Nephron progenitor cell (in vitro differentiated cells): Measurements from ENCODE around the gene LCLAT1.

Experiments used
- DNase-seq: peaks from one replicate; pipeline ENCODE4 v3.0.0; 2021
- H3K27ac Mint-ChIP-seq: 2 replicates; pipeline ENCODE4 v1.8.0; 2021; ENCODE audit warnings: mild to moderate bottlenecking, moderate library complexity, mixed read lengths
- H3K27me3 Mint-ChIP-seq: 2 replicates; pipeline ENCODE4 v1.8.0; 2021; ENCODE audit warnings: mild to moderate bottlenecking, low read depth, mixed read lengths; ENCODE audit not compliant: poor library complexity
- H3K36me3 Mint-ChIP-seq: 2 replicates; pipeline ENCODE4 v1.8.0; 2021; ENCODE audit warnings: low read depth, mixed read lengths
- H3K4me1 Mint-ChIP-seq: 2 replicates; pipeline ENCODE4 v1.8.0; 2021; ENCODE audit warnings: mixed read lengths
- H3K4me3 Mint-ChIP-seq: 2 replicates; pipeline ENCODE4 v1.8.0; 2021; ENCODE audit warnings: mild to moderate bottlenecking, moderate library complexity, mixed read lengths
- H3K9me3 Mint-ChIP-seq: 2 replicates; pipeline ENCODE4 v1.8.0; 2021; ENCODE audit warnings: mild to moderate bottlenecking, moderate library complexity, mixed read lengths
- TF ChIP-seq, protein P1 (sequence below): fragments of 200-600 bp; sonication (generic); IDR thresholded peaks from 2 replicates; pipeline ENCODE4 v1.5.0; 2021; ENCODE audit warnings: antibody characterized with exemption

LCLAT1 gene

DNA sequence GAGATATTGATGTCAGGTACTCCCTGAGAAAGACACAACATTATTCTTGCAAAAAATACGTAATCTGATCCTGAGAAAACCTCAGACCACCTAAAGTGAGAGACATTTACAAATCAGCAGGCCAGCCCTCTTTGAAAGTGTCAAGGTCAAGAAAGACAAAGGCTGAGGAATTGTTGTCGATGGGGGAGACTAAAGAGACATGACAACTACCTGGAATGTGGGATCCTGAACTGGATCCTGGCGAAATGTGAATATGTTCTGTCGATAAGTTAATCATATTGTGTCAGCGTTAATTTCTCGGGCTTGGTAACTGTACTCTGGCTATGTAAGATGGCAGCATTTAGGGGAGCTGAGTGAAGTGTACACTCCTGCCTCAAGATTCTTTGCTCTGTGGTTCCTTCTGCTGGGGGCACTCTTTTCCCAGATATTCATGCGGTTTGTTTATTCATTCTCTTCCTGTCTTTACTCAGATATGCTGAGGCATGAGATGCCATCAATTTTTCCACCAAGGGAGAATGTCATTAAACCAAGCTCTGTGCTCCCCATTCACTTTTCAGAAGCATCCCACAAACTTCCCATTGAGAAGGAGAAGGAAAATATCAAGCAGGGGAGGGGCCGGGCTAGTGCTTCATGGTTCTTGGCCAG is 205.3 kb downstream of the LCLAT1 start:
- H3K27me3 Mint-ChIP-seq, result peaks cover 4% of the 10 kb centered on the region
- TF ChIP-seq, protein P1, sequence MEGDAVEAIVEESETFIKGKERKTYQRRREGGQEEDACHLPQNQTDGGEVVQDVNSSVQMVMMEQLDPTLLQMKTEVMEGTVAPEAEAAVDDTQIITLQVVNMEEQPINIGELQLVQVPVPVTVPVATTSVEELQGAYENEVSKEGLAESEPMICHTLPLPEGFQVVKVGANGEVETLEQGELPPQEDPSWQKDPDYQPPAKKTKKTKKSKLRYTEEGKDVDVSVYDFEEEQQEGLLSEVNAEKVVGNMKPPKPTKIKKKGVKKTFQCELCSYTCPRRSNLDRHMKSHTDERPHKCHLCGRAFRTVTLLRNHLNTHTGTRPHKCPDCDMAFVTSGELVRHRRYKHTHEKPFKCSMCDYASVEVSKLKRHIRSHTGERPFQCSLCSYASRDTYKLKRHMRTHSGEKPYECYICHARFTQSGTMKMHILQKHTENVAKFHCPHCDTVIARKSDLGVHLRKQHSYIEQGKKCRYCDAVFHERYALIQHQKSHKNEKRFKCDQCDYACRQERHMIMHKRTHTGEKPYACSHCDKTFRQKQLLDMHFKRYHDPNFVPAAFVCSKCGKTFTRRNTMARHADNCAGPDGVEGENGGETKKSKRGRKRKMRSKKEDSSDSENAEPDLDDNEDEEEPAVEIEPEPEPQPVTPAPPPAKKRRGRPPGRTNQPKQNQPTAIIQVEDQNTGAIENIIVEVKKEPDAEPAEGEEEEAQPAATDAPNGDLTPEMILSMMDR, result no peak
- DNase-seq, result no peak
- no peaks in the 10 kb centered on the region for H3K36me3 Mint-ChIP-seq
- peak overlapping the region; percentile 38 for H3K27ac Mint-ChIP-seq
- H3K4me1 Mint-ChIP-seq, result peaks cover 15% of the 10 kb centered on the region
- no peak overlapping the region for H3K4me3 Mint-ChIP-seq
- H3K9me3 Mint-ChIP-seq, result no peaks in the 10 kb centered on the region

DNA sequence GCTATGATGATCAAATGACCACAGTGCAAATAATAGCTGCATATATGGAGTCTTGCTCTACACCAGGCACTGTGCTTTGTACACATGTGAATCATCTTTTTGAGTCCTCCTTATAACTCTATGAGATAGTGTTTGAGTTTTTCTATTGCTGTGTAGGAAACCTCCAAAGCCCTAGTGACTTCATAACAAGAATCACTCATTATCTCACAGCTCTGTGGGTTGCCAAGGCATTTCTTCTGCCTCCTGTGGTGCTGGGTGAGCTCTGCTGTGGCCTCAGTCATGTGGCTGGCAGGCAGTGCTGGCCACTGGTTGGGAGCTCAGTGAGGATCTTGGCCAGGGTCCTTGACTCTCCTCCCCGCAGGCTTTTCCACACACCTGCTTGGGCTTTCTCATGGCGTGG is 206.8 kb downstream of the LCLAT1 start:
- Mint-ChIP-seq H3K4me3 (no peak overlapping the region), H3K9me3 (no peaks in the 10 kb centered on the region), H3K36me3 (no peaks in the 10 kb centered on the region), H3K27me3 (peaks cover 4% of the 10 kb centered on the region), H3K27ac (no peak overlapping the region), H3K4me1 (peaks cover 15% of the 10 kb centered on the region)
- DNase-seq, result no peak
- TF ChIP-seq, protein P1, result no peak

DNA sequence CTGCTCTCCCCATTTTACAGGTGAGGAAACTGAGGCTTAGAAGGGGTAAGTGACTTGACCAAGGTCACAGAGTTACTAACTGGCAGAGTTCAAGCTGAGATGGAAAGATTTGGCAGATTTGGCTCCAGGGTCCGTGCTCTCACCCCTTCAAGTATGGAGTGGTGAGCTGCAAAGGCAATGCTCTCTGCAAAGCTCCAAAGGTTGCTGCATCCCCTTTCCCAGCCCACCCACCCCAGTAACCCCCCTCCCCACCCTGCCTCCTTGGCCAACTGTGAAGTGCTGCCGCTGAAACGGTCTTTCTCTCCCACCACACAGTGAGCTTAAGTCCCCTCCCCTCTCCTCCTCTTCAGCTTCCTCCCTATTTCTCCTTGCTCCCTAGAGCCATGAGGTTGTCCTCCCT is 207.4 kb downstream of the LCLAT1 start:
- TF ChIP-seq, protein P1, result no peak
- peaks cover 15% of the 10 kb centered on the region for H3K4me1 Mint-ChIP-seq
- DNase-seq, result no peak
- no peak overlapping the region for H3K4me3 Mint-ChIP-seq
- no peaks in the 10 kb centered on the region for H3K36me3 Mint-ChIP-seq
- H3K27ac Mint-ChIP-seq, result no peak overlapping the region
- H3K9me3 Mint-ChIP-seq, result no peaks in the 10 kb centered on the region
- peaks cover 6% of the 10 kb centered on the region for H3K27me3 Mint-ChIP-seq

DNA sequence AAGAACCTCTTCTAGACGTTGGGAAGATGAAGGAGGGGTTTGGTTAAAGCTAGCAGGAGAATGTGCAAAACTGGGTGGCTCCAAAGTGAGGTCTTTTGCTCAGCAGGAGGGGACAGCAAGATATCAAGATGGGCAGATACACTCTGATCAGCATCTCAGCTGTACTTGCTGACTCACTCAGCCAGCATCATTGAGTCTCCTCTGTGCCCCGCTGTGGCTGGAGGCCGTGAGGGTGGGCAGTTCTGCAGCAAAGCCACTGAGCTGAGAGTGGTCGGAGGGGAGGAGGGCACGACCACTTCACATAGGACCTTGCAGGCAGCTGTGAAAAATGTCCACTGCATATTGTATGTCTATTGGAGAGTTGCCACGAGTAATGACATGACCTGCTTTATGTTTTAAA is 208.2 kb downstream of the LCLAT1 start:
- TF ChIP-seq, protein P1, result no peak
- peaks cover 6% of the 10 kb centered on the region for H3K27me3 Mint-ChIP-seq
- no peaks in the 10 kb centered on the region for H3K9me3 Mint-ChIP-seq
- H3K27ac Mint-ChIP-seq, result no peak overlapping the region
- no peaks in the 10 kb centered on the region for H3K36me3 Mint-ChIP-seq
- peaks cover 15% of the 10 kb centered on the region for H3K4me1 Mint-ChIP-seq
- no peak overlapping the region for H3K4me3 Mint-ChIP-seq
- DNase-seq, result no peak

DNA sequence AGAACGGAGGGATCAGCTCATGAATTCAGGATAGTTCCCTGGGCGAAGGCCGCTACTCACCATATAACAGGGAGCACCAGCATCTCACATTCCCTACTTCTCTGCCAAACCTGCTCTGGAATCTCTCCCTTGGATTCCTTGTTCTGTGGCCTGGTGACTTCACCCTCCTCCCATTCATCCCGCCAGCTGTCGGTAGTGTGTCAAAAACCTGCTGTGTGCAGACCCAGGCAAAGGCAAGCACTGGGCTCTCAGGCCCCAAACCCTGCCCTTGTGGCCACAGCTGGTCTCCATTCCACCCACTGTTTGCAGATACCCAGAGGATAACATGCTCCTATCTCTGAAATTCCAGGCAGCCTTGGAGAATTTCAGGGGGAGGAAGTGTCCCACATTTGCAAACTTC is 208.6 kb downstream of the LCLAT1 start:
- Mint-ChIP-seq H3K27me3 (peaks cover 6% of the 10 kb centered on the region), H3K9me3 (no peaks in the 10 kb centered on the region), H3K27ac (no peak overlapping the region), H3K4me1 (peaks cover 15% of the 10 kb centered on the region), H3K4me3 (no peak overlapping the region), H3K36me3 (no peaks in the 10 kb centered on the region)
- DNase-seq, result no peak
- TF ChIP-seq, protein P1, result no peak

DNA sequence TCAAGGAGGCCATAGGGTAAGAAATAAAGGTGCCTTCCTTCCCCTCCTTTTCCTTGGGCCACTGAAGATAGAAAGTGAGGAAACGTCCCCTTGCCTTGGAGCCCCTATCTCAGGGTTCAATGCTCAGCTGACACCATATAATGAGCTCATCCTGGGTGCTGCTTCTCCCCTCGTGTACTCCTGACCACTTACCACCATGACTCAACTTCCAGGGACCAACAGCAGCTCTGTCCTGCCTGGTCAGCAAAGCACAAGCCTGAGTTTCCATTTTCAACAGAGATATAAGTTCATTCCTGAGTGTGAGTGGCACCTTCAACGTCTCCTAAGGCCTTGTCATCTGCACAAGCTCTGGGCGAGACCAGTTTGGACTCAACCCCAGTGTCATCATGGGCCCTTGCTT is 209.0 kb downstream of the LCLAT1 start:
- H3K4me1 Mint-ChIP-seq, result peaks cover 15% of the 10 kb centered on the region
- TF ChIP-seq, protein P1, result no peak
- no peaks in the 10 kb centered on the region for H3K9me3 Mint-ChIP-seq
- H3K27ac Mint-ChIP-seq, result no peak overlapping the region
- DNase-seq, result no peak
- peaks cover 6% of the 10 kb centered on the region for H3K27me3 Mint-ChIP-seq
- no peak overlapping the region for H3K4me3 Mint-ChIP-seq
- H3K36me3 Mint-ChIP-seq, result no peaks in the 10 kb centered on the region
